HepG2 (cell line): ENCODE results near the gene HDLBP. TPM values are rescaled to one million over a fixed set of nuclear protein-coding genes. Genes with fewer than 3 reads are reported as not detected.

Experiments used
- AGO2 ChIP-seq: fragments of 200-400 bp; formaldehyde crosslinking; optimal IDR thresholded peaks from 2 replicates; pipeline ENCODE3; 2017; ENCODE audit warnings: mild to moderate bottlenecking, low read depth, low read length, moderate library complexity
- CAMTA2 ChIP-seq: sonication (generic); formaldehyde crosslinking; IDR thresholded peaks from 2 replicates; pipeline ENCODE4 v1.4.0; 2020; ENCODE audit warnings: mild to moderate bottlenecking, missing genetic modification reagents, borderline replicate concordance
- ELF1 ChIP-seq: sonication (generic); formaldehyde crosslinking; IDR thresholded peaks from 2 replicates; pipeline ENCODE4 v1.4.0; 2020; ENCODE audit warnings: missing genetic modification reagents
- LCORL ChIP-seq, 2 experiments: fragments of 450-650 bp in 1 of 2; sonication (generic) in 1 of 2; formaldehyde crosslinking in 1 of 2; IDR thresholded peaks; 2 replicates each; pipeline versions ENCODE4 v1.5.0 to v1.6.1; 2017 to 2020; ENCODE audit warnings: antibody characterized with exemption in 1 of 2, missing genetic modification reagents in 1 of 2
- MAFK ChIP-seq, 2 experiments: IDR thresholded peaks in 1 of 2; conservative IDR thresholded peaks in 1 of 2; 2 replicates each; pipeline ENCODE4 v1.6.1; 2011; ENCODE audit warnings: improper control_type of control experiment in 2 of 2, low read length in 2 of 2
- MTERF4 ChIP-seq: sonication (generic); formaldehyde crosslinking; IDR thresholded peaks from 2 replicates; pipeline ENCODE4 v1.8.0; 2023; ENCODE audit warnings: mild to moderate bottlenecking, missing genetic modification reagents
- PHF5A ChIP-seq: IDR thresholded peaks from one replicate; pipeline ENCODE4 v1.6.1; 2018; ENCODE audit warnings: low read depth, missing genetic modification reagents; ENCODE audit not compliant: unreplicated experiment
- RARA ChIP-seq: IDR thresholded peaks from 2 replicates; pipeline ENCODE4 v1.6.1; 2016; ENCODE audit warnings: missing genetic modification reagents, missing compliant biosample characterization
- RCOR2 ChIP-seq: IDR thresholded peaks from 2 replicates; pipeline ENCODE4 v1.6.1; 2016; ENCODE audit warnings: missing biosample characterization, missing genetic modification reagents
- SIX4 ChIP-seq: sonication (generic); formaldehyde crosslinking; IDR thresholded peaks from 2 replicates; pipeline ENCODE4 v1.4.0; 2020; ENCODE audit warnings: missing genetic modification reagents
- SMAD3 ChIP-seq: sonication (generic); formaldehyde crosslinking; IDR thresholded peaks from 2 replicates; pipeline ENCODE4 v1.4.0; 2020; ENCODE audit warnings: missing genetic modification reagents
- SNAPC4 ChIP-seq: sonication (generic); formaldehyde crosslinking; IDR thresholded peaks from 2 replicates; pipeline ENCODE4 v1.4.0; 2020; ENCODE audit warnings: mild to moderate bottlenecking, missing genetic modification reagents
- ZFP41 ChIP-seq: sonication (generic); formaldehyde crosslinking; IDR thresholded peaks from 2 replicates; pipeline ENCODE4 v1.4.0; 2020; ENCODE audit warnings: mild to moderate bottlenecking, missing genetic modification reagents, borderline replicate concordance
- ZNF18 ChIP-seq: sonication (generic); formaldehyde crosslinking; IDR thresholded peaks from 2 replicates; pipeline ENCODE4 v1.8.0; 2022; ENCODE audit warnings: mild to moderate bottlenecking, missing genetic modification reagents; ENCODE audit not compliant: insufficient replicate concordance
- ZNF20 ChIP-seq: sonication (generic); formaldehyde crosslinking; IDR thresholded peaks from 2 replicates; pipeline ENCODE4 v1.4.0; 2020; ENCODE audit warnings: mild to moderate bottlenecking, moderate library complexity, missing genetic modification reagents
- ZNF235 ChIP-seq: sonication (generic); formaldehyde crosslinking; IDR thresholded peaks from 2 replicates; pipeline ENCODE4 v1.8.1; 2023; ENCODE audit warnings: mild to moderate bottlenecking, missing genetic modification reagents, borderline replicate concordance
- ZNF564 ChIP-seq: sonication (generic); formaldehyde crosslinking; IDR thresholded peaks from 2 replicates; pipeline ENCODE4 v1.8.1; 2023; ENCODE audit warnings: mild to moderate bottlenecking, missing genetic modification reagents
- ZNF782 ChIP-seq: sonication (generic); formaldehyde crosslinking; IDR thresholded peaks from 2 replicates; pipeline ENCODE4 v1.4.0; 2020; ENCODE audit warnings: missing genetic modification reagents, mild to moderate bottlenecking, borderline replicate concordance
- ZNF883 ChIP-seq: sonication (generic); formaldehyde crosslinking; IDR thresholded peaks from 2 replicates; pipeline ENCODE4 v1.5.1; 2020; ENCODE audit warnings: mild to moderate bottlenecking, missing genetic modification reagents; ENCODE audit errors: not compliant biosample characterization
- polyA plus RNA-seq, 8 experiments: library from polyadenylated mRNA; depleted of rRNA in 3 of 8; stranded (reverse) in 7 of 8; unstranded in 1 of 8; fragments of >200 nt; fragmentation: Illumina TruSeq in 4 of 8; extraction: Trizol in 4 of 8; gene quantifications; 2 replicates each; pipeline versions ENCODE4 v1.2.1 to v1.2.3, GENCODE V29; 2011 to 2016; ENCODE audit warnings: low read depth in 4 of 8, missing spikeins in 1 of 8, mixed read lengths in 1 of 8; ENCODE audit not compliant: insufficient read depth in 1 of 8
- total RNA-seq, 5 experiments: library from RNA; depleted of rRNA; stranded (reverse); fragments of >200 nt; fragmentation: Illumina TruSeq; extraction: Trizol; gene quantifications; 2 replicates each; pipeline ENCODE4 v1.2.3, GENCODE V29; 2016; ENCODE audit warnings: low read depth in 1 of 5
- TF ChIP-seq, protein P1 (sequence below): fragments of 450-650 bp; IDR thresholded peaks from 2 replicates; pipeline ENCODE4 v1.6.1; 2016

The HDLBP gene
- total and polyA plus RNA-seq, 2 of the 13 experiments (the other 11 are each of a cell fraction or from before 2014, with no cell fraction given): 464 to 707 TPM

DNA sequence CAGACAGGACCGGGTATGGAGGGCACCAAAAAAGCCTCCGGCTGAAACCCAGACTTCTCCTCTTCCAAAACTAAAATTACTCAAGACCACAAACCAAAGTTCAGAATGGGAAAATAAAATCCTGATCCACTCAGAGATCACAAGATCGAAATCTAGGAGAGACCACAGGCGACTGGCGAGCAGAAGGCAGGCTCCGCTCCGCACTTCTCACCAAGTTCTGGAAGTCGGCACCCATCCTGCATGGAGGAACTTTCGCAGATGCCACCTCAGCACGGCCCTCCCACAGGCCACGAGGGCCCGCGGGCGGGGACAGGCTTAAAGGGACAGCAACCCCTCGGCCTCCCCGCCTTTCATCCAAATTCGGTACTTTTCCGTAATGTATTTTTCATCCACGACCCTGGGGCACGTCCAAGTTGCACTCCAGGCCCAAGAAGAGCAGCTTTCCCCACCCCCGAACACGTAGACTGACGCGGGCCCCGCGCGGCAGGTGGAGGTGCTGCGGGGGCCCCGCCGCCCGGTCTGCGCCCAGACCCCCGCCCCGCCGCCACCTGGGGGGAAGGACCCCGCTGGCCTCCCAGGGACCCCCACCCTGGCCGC lies 43.7 kb downstream of the HDLBP start (continued):
- TF ChIP-seq ZFP41 (CRISPR knock-in tag) (no peak), AGO2 (peak; percentile 34), PHF5A (CRISPR knock-in tag) (no peak), ZNF18 (CRISPR knock-in tag) (no peak), RARA (CRISPR knock-in tag) (0 out of 2 replicates have a peak, but pooled peaks have one; percentile 11), ZNF782 (CRISPR knock-in tag) (0 out of 2 replicates have a peak, but pooled peaks have one; percentile 42), ZNF235 (no peak), RCOR2 (no peak), MTERF4 (no peak), SNAPC4 (CRISPR knock-in tag) (no peak), ZNF20 (CRISPR knock-in tag) (no peak), CAMTA2 (CRISPR knock-in tag) (no peak), SMAD3 (CRISPR knock-in tag) (no peak), ZNF883 (no peak), ZNF564 (CRISPR knock-in tag) (0 out of 2 replicates have a peak, but pooled peaks have one; percentile 53), MAFK (conservative IDR thresholded peaks at IDR 0.05 in 1 of 2, IDR thresholded peaks at IDR 0.05 in 1 of 2; ENCODE audit: low read length in 2 of 2) (peak; percentile 49 to 60; a peak in 3 of 4 replicates), SIX4 (CRISPR knock-in tag) (no peak), ELF1 (CRISPR knock-in tag) (no peak), LCORL (IDR thresholded peaks at IDR 0.05) (no peak), LCORL (CRISPR knock-in tag; IDR thresholded peaks at IDR 0.05) (peak; percentile 62)
- TF ChIP-seq, protein P1, sequence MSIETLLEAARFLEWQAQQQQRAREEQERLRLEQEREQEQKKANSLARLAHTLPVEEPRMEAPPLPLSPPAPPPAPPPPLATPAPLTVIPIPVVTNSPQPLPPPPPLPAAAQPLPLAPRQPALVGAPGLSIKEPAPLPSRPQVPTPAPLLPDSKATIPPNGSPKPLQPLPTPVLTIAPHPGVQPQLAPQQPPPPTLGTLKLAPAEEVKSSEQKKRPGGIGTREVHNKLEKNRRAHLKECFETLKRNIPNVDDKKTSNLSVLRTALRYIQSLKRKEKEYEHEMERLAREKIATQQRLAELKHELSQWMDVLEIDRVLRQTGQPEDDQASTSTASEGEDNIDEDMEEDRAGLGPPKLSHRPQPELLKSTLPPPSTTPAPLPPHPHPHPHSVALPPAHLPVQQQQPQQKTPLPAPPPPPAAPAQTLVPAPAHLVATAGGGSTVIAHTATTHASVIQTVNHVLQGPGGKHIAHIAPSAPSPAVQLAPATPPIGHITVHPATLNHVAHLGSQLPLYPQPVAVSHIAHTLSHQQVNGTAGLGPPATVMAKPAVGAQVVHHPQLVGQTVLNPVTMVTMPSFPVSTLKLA: peak; percentile 59; the same call in 1 of the 2 replicates
